ENCODE data around the gene B3GALT5.

- TF ChIP-seq CTCF (IDR thresholded peaks at IDR 0.05 in 8 of 11, conservative IDR thresholded peaks at IDR 0.05 in 3 of 11): no peak
- TF ChIP-seq POLR2A (IDR thresholded peaks at IDR 0.05): no peak
- no peak for TF ChIP-seq POLR2AphosphoS5 (IDR thresholded peaks at IDR 0.05)
Observed at GRCh38 chr21:39602793-39603192, 9.9 kb upstream of the B3GALT5 start.

All from spleen (tissue), 7 donors.